Choroid plexus epithelial cell (primary cell): Measurements from ENCODE around the gene TRDN.

Experiments used
- DNase-seq: peaks from one replicate; pipeline ENCODE4 v3.0.0-alpha.2; 2010; ENCODE audit warnings: low read depth
- H3K4me3 ChIP-seq: 2 replicates; pipeline ENCODE4 v1.5.1; 2011; ENCODE audit warnings: low read depth, mild to moderate bottlenecking, control low read depth, low read length, moderate library complexity
- CTCF ChIP-seq: conservative IDR thresholded peaks from 2 replicates; pipeline ENCODE4 v1.5.1; 2011; ENCODE audit warnings: low read depth, mild to moderate bottlenecking, control low read depth, inconsistent platforms, low read length, moderate library complexity

TRDN gene

GRCh38 chr6:123393331-123393730 lies 243.4 kb downstream of the TRDN start:
- peak; percentile 34 for DNase-seq
- H3K4me3 ChIP-seq = no peak overlapping the region
- TF ChIP-seq CTCF = peak; percentile 48

GRCh38 chr6:123383718-123384117 lies 253.0 kb downstream of the TRDN start:
- no peak for DNase-seq
- H3K4me3 ChIP-seq = no peak overlapping the region
- no peak for TF ChIP-seq CTCF

- peak; percentile 53 for DNase-seq
- peak; percentile 57 for TF ChIP-seq CTCF
Observed at GRCh38 chr6:123380257-123380656, 256.5 kb downstream of the TRDN start.

GRCh38 chr6:123372737-123373136 lies 264.0 kb downstream of the TRDN start:
- no peak for TF ChIP-seq CTCF
- H3K4me3 ChIP-seq = no peak overlapping the region
- no peak for DNase-seq

More at GRCh38 chr6:123380257-123380656, 256.5 kb downstream of the TRDN start:
- no peak overlapping the region for H3K4me3 ChIP-seq

- DNase-seq = no peak
- TF ChIP-seq CTCF = no peak
- H3K4me3 ChIP-seq = no peak overlapping the region
Observed at GRCh38 chr6:123363912-123364311, 272.8 kb downstream of the TRDN start.

GRCh38 chr6:123360359-123360758 lies 276.4 kb downstream of the TRDN start:
- DNase-seq = no peak
- TF ChIP-seq CTCF = no peak
- no peak overlapping the region for H3K4me3 ChIP-seq

- H3K4me3 ChIP-seq = no peak overlapping the region
- TF ChIP-seq CTCF = no peak
- no peak for DNase-seq
Observed at GRCh38 chr6:123352705-123353104, 284.0 kb downstream of the TRDN start.
